Activated CD8-positive, alpha-beta memory T cell treated with anti-CD3 and anti-CD28 coated beads for 4 hours (primary cell): ENCODE data around the gene OR5M11.
"Not testable (repeated sequence)": the region's sequence is repeated elsewhere in the genome, so short reads cannot be mapped to it uniquely, and the experiment has no call there.

ENCODE experiments used
- DNase-seq, 2 donors: peaks; one replicate each; pipeline ENCODE4 v3.0.0-alpha.2; 2020; ENCODE audit warnings: low read depth in 2 of 2

Gene OR5M11

DNA sequence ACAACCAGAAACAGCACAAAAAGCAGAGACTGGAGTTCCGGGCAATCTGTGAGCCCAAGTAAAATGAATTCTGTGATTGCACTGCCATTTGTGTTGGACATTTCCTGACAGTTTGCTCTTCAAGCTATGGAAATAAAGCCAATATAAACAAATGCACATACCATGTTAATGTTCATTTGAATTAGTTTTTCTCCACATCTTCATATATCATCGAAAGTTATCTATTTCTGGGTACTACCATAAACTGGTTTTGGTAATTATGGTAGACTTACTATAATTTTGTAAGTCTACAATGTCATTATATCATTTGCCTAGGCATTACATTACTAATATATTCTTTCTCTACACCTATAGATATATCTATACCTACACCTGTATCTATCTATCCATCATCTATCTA is at the start of gene OR5M11:
TSS of gene OR5M11 (minus strand) at position 101 of the 400 bp plus-strand sequence. CDS start at position 101, 0 bp downstream.
- DNase-seq: no peak

DNA sequence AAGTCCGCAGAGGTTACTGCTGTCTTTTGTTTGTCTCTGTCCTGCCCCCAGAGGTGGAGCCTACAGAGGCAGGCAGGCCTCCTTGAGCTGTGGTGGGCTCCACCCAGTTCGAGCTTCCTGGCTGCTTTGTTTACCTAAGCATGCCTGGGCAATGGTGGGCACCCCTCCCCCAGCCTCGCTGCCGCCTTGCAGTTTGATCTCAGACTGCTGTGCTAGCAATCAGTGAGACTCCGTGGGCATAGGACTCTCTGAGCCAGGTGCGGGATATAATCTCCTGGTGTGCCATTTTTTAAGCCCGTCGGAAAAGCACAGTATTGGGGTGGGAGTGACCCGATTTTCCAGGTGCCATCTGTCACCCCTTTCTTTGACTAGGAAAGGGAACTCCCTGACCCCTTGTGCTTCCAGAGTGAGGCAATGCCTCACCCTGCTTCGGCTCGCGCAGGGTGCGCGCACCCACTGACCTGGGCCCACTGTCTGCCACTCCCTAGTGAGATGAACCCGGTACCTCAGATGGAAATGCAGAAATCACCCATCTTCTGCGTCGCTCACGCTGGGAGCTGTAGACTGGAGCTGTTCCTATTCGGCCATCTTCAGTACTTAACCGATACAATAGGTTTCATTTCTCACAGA is 49.1 kb upstream of the OR5M11 start:
- not testable (repeated sequence) for DNase-seq

DNA sequence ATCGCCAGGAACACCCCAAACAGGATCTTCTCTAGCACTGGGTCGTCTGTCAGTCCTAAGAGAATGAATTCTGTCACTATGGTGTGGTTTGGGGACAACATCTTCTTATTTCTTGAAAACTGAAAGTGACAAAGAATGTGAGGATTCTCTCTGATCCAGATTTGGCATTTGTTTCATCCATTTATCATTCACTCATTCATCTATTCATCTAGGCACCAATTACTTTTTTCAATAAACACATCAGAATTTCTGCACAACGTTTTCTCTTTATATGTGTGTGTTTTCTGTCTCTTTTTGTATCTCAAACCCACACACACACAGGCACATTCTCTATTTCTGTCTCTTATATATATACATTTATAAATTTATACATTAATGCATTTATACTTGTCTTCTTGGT is 34.6 kb upstream of the OR5M11 start, which contains the start of gene OR5M10:
TSS of gene OR5M10 (minus strand) at position 101 of the 400 bp plus-strand sequence. CDS start at position 101, 0 bp downstream.
- no peak for DNase-seq

DNA sequence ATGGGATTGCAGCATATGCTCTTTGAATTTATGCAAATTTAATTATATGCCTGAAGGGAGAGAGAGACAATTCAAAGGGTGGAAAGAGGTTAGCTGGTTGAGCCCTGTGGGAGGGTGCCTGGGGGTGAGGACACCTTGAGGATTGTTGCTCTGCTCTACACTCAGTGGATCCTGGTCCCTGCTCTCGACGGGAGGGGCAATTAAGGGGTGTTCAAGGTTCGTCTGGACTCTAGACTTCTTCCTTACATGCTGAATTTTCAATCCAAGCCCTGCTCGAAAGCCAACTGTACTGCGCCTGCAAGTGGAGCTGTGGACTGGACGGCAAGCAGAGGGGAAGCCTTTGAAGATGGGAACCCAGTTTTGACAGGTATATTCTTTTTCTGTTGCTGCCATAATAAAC is 15.5 kb upstream of the OR5M11 start:
- no peak for DNase-seq

DNA sequence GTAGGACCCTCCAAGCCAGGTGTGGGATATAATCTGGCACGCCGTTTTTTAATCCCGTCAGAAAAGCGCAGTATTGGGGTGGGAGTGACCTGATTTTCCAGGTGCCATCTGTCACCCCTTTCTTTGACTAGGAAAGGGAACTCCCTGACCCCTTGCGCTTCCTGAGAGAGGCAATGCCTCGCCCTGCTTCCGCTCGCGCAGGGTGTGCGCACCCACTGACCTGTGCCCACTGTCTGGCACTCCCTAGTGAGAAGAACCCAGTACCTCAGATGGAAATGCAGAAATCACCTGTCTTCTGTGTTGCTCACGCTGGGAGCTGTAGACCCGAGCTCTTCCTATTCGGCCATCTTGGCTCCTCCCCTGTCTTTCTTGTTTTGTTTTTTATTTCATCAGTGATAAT is 11.6 kb upstream of the OR5M11 start:
- DNase-seq: not testable (repeated sequence)

DNA sequence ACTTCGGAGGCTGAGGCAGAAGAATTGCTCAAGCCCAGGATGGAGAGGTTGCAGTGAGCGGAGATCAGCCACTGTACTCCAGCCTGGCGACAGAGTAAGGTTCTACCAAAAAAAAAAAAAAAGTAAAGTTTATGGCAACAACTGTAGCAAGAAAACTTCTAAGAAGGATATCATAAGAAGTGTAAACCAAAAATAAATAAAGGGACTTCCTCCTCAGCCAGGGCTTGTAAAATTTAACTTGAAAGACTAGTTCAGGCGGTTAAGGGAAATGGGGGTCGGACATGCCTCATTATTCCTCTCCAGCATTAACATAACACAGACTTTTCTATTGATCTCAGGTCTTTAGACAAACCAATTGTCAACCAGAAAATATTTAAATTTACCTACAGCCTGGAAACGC is 2.5 kb upstream of the OR5M11 start:
- DNase-seq: no peak

DNA sequence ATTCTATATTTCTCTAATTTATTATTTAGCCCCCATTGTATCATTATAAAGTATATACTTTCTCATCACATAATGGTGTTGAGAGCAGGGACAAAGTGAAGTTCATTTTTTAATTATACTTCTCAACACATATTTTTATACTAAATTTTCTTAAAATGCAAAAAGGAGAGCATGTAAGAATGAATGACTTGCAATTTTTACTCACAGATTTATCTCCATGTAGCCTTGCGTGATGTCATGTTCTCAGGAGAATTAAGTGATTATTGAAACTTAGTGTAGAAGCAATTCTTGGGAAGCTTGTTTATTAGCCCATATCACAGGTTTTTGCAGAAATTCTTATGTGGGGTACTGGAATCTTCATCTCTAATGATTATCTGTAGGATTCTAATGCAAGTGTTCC is 682 bp upstream of the OR5M11 start:
- no peak for DNase-seq

DNA sequence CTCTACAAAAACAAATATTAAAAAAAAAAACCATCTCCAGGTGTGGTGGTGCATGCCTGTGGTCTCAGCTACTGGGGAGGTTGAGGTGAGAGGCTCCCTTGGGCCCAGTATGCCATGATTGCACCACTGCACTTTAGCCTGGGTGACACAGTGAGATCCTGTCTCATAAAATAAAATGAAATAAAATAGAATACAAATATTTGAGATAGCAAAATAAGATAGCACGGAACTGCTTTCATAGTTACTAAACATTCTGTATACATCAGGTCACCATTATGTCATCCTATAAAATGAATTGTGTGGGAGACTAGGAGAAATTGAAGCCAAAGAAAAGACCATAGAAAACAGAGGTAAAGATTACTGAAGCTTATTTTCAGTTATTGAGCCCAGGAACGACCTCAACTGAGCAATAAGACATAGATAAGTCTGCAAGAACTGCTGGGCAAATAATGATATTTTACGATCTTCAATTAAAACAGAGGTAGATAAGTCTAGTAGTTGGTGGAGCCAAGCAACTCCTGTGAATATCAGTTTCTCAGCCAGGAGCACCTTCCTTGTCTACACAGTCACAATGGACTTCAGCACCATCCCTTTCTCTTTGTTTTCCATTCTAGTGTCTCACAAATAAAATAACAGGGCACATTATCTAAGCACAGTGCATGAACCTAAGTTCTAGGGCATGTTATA is 9.9 kb downstream of the OR5M11 start:
- DNase-seq: no peak

DNA sequence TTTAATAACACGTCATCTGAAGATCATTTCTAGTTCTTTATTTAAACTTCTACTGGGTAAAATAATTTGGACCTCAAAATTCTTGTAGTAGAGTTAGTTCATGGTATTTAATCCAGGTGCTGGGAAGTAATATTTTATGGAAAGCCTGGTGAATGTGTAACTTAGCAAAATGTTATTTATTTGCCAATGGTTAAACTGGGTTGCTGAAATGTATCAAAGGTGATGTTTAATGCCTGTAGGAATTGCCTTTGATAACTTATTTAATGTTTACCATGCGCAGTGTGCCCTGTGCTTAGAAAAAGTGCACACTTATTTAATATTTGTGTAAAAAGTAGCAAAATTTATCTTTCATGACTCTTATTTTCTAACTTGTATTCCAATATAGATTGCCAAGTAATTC is 11.2 kb downstream of the OR5M11 start:
- DNase-seq: no peak

DNA sequence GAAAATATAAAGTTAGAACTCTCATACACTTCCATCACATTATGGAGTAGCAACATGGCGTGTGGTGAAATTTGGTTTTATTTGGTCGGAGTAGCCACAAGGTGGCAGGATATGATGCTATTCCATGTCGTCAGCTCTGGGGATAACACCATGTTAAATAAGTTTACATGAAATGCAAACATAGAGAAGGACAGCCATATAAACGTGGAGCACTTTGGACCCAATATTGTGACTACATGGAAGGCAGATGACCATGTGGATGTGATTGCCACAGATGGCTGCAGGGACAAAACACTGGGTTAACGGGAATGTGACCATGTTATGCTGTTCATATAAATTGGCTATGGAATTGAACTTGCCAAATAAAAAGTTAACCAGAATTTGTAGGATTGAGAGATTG is 21.0 kb downstream of the OR5M11 start:
- no peak for DNase-seq

DNA sequence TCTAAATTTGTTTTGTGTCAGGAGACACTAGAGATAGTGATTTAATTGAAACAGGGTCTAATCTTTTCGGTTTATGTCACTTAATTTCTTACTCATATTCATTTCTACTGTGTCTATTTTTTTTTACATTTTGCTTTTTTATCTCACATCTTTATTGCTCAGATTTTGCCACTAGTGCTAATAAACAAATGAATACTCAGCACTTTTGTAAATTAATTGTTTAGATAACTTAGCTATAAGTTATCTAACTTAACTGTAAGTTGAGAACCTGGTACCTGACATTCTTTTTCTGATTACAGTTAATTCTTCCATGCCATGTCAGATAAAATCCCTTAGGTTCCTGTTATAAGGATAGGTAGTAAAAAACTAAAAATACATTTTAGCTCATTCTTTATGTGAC is 29.8 kb downstream of the OR5M11 start:
- DNase-seq: no peak

DNA sequence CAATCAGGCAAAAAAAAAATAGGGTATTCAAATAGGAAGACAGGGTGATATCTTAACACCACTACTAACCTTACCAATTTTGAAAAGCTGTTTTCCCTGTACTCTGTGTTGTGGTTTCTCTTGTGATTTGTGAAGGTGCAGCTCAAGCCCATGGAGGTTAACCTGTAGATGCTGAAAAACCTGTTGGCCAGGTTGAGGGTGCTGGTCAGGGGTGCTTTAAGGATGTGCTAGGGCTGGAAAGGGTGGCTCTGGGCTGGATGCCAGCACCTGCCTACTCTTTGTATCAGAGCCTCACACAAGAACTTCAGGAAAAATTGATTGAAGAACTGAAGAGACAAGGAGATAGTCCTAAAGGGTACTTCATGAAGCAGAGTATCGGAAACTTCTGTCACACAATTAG is 33.6 kb downstream of the OR5M11 start:
- no peak for DNase-seq

DNA sequence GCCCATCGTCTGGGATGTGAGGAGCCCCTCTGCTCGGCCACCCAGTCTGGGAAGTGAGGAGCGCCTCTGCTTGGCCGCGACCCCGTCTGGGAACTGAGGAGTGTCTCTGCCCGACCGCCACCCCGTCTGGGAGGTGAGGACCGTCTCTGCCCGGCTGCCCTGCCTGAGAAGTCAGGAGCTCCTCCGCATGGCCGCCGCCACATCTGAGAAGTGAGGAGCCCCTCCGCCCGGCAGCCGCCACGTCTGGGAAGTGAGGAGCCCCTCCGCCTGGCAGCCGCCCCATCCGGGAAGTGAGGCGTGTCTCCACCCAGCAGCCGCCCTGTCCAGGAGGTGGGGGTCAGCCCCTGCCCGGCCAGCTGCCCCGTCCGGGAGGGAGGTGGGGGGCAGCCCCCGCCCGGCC is 46.0 kb downstream of the OR5M11 start:
- no peak for DNase-seq

DNA sequence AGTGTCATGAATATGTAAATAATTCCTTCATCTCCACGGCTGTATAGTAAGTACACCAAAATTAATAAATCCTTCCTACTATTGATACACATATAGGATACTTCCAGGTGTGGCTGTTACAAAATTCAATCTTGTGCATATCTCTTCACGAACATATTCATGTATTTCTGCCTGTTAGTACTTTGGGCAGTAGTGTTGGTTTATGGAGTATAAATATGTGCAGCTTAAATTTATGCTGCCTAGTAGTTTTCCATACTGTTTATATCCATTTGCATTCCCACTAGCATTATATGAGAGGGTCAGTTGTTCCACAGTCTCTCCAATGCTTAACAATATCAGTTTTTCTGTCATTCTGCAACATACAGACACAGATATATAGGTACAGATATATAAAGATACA is 47.9 kb downstream of the OR5M11 start:
- no peak for DNase-seq
